ENCODE results near the gene DUSP6. TPM values are rescaled to one million over a fixed set of nuclear protein-coding genes. Genes with fewer than 3 reads are reported as not detected.

Gene DUSP6
- total RNA-seq, 2 experiments from 2014 or later = 11.8 to 14.7 TPM

GRCh38 chr12:89373763-89374572, 21.7 kb upstream of the DUSP6 start:
- TF ChIP-seq CTCF (IDR thresholded peaks at IDR 0.05) = no peak
- intact Hi-C loops (cut with DNase I, micrococcal nuclease) = no loop called here
- Histone ChIP-seq H3K27ac (ENCODE audit: low read depth in 1 of 2, low read length in 2 of 2) (no peak overlapping the region), H3K36me3 (ENCODE audit: insufficient read depth, low read length) (no peaks in the 10 kb centered on the region), H3K4me3 (ENCODE audit: low read length) (no peak overlapping the region), H3K9me3 (ENCODE audit: control insufficient read depth in 1 of 2, insufficient read depth in 1 of 2, low read length in 2 of 2) (no peaks in the 10 kb centered on the region), H3K27me3 (ENCODE audit: control insufficient read depth in 1 of 2, insufficient read depth in 2 of 2, low read length in 2 of 2) (no peaks in the 10 kb centered on the region), H3K4me1 (ENCODE audit: insufficient read depth, low read length) (peaks cover 5% of the 10 kb centered on the region)
- ChIA-PET CTCF (interaction anchor here (0.6 kb wide), 2 partner anchors 430 to 1073 kb away, joined by 3 read pairs; no protein-coding TSS in a partner anchor), POLR2A (no interaction called here)
- Mint-ChIP-seq H3K36me3 (ENCODE audit: low read depth) (no peaks in the 10 kb centered on the region), H3K27ac (no peak overlapping the region), H3K9me3 (no peaks in the 10 kb centered on the region), H3K4me1 (ENCODE audit: low read depth) (peaks cover 6% of the 10 kb centered on the region), H3K27me3 (no peaks in the 10 kb centered on the region), H3K4me3 (no peak overlapping the region)
- DNase-seq (no peak), ATAC-seq (ENCODE audit: poor library complexity) (no peak)

- H3K9me3 Mint-ChIP-seq = no peaks in the 10 kb centered on the region
- ATAC-seq (ENCODE audit: poor library complexity) (no peak), DNase-seq (no peak)
- H3K9me3 ChIP-seq (ENCODE audit: control insufficient read depth in 1 of 2, insufficient read depth in 1 of 2, low read length in 2 of 2) = no peaks in the 10 kb centered on the region
- ChIA-PET CTCF (no interaction called here), POLR2A (interaction anchor here (1.0 kb wide), 1 partner anchor 21 kb away, joined by 6 read pairs; the partner anchor contains the start of gene DUSP6)
- TF ChIP-seq CTCF (IDR thresholded peaks at IDR 0.05) = no peak
- no peak overlapping the region for H3K4me3 Mint-ChIP-seq
- no peaks in the 10 kb centered on the region for H3K36me3 ChIP-seq (ENCODE audit: insufficient read depth, low read length)
- H3K4me1 ChIP-seq (ENCODE audit: insufficient read depth, low read length) = peaks cover 5% of the 10 kb centered on the region
- intact Hi-C loops (cut with DNase I, micrococcal nuclease) = no loop called here
- H3K27me3 ChIP-seq (ENCODE audit: control insufficient read depth in 1 of 2, insufficient read depth in 2 of 2, low read length in 2 of 2) = no peaks in the 10 kb centered on the region
- no peak overlapping the region for H3K27ac ChIP-seq (ENCODE audit: low read depth in 1 of 2, low read length in 2 of 2)
- H3K27ac Mint-ChIP-seq = no peak overlapping the region
- H3K36me3 Mint-ChIP-seq (ENCODE audit: low read depth) = no peaks in the 10 kb centered on the region
- H3K4me1 Mint-ChIP-seq (ENCODE audit: low read depth) = peaks cover 6% of the 10 kb centered on the region
- H3K4me3 ChIP-seq (ENCODE audit: low read length) = no peak overlapping the region
- H3K27me3 Mint-ChIP-seq = no peaks in the 10 kb centered on the region
Measured at GRCh38 chr12:89372584-89373370, 20.5 kb upstream of the DUSP6 start.

GRCh38 chr12:89370850-89371249, 18.5 kb upstream of the DUSP6 start:
- H3K36me3 Mint-ChIP-seq (ENCODE audit: low read depth) = no peaks in the 10 kb centered on the region

More at GRCh38 chr12:89370850-89371249, 18.5 kb upstream of the DUSP6 start:
- Mint-ChIP-seq H3K27me3 (no peaks in the 10 kb centered on the region), H3K4me3 (no peak overlapping the region), H3K4me1 (ENCODE audit: low read depth) (peaks cover 2% of the 10 kb centered on the region), H3K27ac (no peak overlapping the region), H3K9me3 (no peaks in the 10 kb centered on the region)
- peaks cover 4% of the 10 kb centered on the region for H3K4me1 ChIP-seq (ENCODE audit: insufficient read depth, low read length)
- H3K27me3 ChIP-seq (ENCODE audit: control insufficient read depth in 1 of 2, insufficient read depth in 2 of 2, low read length in 2 of 2) = no peaks in the 10 kb centered on the region
- H3K27ac ChIP-seq (ENCODE audit: low read depth in 1 of 2, low read length in 2 of 2) = no peak overlapping the region
- CTCF ChIA-PET = no interaction called here
- POLR2A ChIA-PET = no interaction called here
- no peak for DNase-seq
- no peak for ATAC-seq (ENCODE audit: poor library complexity)
- no peak for TF ChIP-seq CTCF (IDR thresholded peaks at IDR 0.05)
- no peaks in the 10 kb centered on the region for H3K36me3 ChIP-seq (ENCODE audit: insufficient read depth, low read length)
- H3K4me3 ChIP-seq (ENCODE audit: low read length) = no peak overlapping the region
- intact Hi-C loops (cut with DNase I, micrococcal nuclease) = no loop called here
- no peaks in the 10 kb centered on the region for H3K9me3 ChIP-seq (ENCODE audit: control insufficient read depth in 1 of 2, insufficient read depth in 1 of 2, low read length in 2 of 2)

Measured in CD4-positive, alpha-beta T cell (primary cell).